Activated CD4-positive, alpha-beta T cell treated with anti-CD3 and anti-CD28 coated beads, Interleukin-2, amount 50 U/mL, for 4 hours (primary cell): ENCODE results near the gene GPT2.
A peak's percentile ranks its signal among the peaks of the same experiment; 100 is the strongest.

Experiments used
- DNase-seq, 2 experiments: peaks; one replicate each; pipeline ENCODE4 v3.0.0-alpha.2; 2020

The GPT2 gene

DNA sequence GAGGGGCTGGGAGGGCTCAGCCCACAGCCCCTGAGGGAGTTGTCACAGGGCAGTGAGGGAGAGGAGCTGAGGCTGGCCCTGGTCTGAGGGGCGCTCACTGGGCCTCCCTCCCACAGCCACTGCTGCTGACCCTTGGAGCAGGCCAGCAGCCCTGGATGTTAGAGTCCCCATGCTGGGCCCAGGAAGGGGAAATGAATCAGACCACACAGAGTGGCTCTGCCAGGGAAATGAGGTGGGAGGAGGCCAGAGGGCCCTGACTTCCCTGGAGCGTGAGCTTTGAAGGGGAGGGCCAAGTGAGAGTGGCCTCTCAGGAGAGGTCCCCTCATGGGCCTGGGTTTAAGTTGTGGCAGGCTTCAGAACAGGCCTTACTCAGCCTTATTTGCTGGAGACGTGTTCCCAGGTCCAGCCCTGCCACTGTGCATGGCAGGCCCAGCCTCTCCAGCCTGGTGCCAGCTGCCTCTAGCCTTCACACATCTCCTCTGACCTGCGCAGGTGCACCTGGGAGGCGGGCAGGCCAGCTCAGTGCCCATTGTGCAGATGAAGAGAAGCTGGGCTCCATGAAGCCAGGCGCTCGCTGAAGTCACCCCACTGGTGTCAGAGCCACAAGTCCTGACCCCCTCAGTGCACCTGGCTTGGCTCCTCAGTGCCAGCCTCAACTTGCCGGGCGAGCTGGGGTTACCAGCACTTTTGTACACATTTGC, 15.4 kb downstream of the GPT2 start:
- no peak for DNase-seq

DNA sequence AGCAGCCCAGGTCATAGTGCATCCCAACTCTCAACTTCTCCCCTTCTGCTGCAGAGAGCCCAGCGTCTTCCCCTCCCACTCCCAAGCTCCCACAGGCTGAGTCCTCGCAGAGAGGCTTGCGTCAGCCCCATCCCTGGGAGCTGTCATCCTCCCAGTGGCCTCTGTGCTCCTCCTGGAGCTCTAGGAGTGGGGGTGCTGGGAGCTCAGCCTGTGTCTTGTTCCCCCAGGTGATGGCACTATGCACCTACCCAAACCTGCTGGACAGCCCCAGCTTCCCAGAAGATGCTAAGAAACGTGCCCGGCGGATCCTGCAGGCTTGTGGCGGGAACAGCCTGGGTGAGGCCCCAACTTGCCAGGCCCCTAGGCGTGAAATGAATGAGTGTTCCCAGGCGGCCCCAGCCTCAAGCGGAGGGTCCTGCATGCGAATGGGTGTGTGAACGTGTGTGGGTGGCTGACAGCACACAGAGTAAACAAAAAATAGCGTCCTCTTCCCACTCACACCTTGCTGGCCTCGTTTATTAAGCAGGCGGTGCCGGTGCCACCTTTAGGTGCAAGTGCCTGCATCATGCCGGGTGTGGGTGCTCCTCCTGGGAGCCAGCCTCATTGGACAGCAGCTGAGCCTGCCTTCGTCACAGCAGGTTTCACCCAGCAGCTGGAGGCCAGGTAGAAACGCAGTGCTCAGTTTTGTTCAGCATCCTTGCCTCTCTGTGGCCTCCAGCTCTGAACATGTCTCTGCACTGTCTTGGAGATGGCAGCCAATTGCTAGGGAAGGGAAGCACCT, 16.5 kb downstream of the GPT2 start:
- DNase-seq, result no peak

DNA sequence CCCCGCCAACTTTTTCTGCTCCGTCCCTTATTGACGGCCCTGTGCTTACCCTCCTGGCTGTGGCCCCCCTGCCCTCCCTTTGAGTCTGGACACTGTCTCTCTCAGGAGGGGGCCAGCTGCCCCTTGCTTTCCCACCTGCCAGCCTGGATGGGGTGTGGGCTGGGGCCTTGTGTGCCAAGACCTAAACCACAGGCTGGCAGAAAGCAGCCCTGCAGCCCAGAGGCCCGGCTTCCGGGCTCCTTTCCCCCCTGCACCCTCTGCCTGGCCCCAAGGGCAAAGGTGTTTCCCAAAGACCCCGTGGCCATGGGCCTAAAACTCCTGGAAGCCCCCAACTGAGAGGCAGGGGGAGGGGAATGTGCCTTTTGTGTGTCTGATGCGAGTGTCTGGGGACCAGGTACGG, 17.5 kb downstream of the GPT2 start:
- DNase-seq, result no peak

DNA sequence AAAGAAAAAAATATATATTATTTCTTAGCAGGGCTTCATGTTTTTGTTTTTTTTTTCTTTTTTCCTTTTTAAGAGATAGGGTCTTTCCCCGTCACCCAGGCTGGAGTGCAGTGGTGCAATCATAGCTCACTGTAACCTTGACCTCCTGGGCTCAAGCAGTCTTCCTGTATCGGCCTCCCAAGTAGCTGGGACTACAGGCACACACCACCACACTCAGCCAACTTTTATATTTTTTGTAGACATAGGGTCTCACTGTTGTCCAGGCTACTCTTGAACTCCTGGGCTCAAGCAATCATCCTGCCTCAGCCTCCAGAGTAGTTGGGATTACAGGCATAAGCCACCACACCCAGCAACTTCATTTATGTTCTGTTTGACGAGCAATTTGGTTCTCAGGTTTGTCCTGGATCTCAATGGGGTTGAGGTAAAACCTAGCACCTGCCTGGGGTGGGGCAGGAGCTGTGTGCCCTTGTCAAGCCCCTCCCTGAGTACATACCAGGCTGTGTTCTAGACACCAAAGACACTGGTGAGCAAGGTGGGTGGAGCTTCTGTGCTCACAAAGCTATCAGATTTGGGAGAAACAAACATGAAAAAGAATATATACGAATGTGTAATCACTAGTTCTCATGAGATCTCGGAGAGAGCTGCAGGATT, 19.2 kb downstream of the GPT2 start:
- DNase-seq, result no peak

DNA sequence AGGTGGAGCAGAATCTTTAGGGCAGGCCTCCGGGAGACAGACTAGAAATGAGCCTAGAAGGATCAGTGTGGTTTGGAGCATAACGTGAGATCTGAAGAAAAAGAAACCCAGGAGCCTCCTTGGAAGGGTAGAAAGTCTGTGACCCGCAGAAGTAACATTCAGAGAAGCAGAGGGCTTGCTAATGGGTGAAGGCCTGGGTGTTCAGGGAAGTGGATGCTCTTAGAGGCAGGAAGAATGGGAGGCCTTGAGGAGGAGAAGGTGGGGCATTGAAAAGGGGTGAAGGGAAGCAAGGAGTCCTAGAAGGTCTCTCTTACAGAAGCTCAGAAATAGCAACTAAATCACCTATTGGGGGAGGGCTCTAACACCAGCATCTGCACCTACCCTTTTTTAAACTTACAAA, 20.3 kb downstream of the GPT2 start:
- no peak for DNase-seq

DNA sequence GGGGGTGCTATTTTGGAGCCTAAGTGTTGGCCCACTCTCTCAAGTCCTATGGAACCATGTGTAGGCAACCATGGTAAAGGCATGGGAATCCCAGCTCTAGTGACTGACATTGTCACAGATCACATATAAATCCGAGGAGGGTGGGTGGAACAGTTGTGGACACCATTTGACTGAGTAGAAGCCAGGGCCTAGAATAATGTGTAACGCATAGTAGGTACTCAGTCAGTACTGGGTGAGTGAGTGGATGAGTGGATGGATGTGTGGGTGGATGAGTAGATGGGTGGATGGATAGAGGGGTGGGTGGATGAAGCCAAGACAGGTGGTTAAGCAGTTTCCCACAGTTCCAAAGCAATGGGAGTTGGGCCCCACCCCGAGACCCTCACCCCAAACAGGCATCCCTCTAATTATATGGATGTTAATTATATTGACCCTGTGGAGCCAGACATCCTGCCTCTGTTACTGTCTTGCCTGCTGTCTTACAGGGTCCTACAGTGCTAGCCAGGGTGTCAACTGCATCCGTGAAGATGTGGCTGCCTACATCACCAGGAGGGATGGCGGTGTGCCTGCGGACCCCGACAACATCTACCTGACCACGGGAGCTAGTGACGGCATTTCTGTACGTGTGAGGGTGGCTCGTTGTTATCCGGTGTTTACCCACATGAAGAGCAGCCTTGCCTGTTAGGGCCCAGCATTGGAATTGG, 22.3 kb downstream of the GPT2 start:
- DNase-seq, result no peak

DNA sequence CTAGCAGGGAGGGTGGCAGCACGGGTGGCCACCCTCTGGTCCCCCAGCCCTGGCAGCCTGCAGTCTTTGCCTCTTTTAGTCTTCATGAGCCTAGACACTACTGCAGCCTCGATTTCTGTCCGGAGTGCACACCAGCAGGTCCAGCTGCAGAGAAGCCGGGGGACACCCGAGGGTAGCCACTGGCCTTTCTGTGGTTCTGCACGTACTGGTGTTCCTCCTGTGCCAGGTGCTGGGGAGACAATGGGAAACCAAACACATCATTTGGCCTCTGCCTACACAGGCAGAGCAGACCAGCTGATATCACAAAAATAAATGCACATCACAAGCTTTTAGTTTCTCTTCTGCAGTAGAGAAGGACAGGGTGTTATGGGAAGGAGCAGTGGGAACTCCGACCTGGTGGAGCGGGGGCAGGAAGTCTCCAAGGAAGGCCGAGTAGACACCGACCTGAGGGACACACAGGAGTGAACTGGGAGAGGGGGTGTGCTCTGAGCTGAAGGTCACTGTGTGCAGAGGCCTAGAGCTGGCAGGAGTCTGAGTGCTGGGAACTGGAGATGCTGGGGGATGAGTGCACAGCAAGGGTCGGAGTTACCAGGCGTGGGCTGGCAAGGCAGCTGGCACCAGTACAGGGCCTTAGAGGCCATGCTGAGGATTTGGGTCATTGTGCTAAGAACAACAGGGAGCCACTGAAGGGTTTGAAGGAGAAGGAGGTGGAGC, 23.1 kb downstream of the GPT2 start:
- no peak for DNase-seq

DNA sequence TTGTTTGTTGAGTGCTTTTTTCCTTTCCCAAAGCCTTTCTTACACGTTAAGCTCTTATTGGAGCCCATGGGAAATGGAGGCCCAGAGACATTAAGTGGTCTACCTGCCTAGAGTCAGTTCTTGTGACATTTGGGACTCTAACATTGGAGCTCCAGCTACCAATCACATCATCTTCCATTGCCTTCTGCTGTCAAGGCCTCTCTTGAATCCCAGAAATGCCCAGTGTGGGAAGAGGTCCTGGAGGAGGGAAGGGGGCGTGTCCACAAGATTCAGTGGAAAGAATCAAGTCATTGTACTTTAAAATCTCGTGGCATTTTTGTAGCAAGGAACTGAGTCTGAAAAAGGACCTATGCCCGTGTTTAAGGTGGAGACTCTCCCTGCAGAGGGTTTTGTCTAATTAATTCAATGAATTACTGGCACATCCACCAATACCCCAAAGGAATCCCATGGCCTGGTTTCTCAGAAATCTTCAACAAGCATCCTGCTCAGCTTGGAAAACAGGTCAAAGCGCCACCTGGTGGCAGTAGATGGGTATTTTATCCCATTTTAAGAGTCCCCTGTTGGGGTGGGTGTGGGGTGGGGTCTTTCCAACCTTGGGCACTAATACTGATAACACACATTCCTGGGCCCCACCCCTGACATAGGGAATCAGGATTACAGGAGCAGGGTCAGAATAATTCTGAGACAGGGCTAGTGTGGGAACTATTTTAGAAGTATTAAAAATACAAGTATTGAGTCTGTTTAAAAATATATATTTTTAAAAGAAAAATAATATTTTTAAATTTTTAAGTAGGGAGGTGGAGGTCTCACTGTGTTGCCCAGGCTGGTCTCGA, 24.6 kb downstream of the GPT2 start:
- DNase-seq, result peak; percentile 51 to 55

DNA sequence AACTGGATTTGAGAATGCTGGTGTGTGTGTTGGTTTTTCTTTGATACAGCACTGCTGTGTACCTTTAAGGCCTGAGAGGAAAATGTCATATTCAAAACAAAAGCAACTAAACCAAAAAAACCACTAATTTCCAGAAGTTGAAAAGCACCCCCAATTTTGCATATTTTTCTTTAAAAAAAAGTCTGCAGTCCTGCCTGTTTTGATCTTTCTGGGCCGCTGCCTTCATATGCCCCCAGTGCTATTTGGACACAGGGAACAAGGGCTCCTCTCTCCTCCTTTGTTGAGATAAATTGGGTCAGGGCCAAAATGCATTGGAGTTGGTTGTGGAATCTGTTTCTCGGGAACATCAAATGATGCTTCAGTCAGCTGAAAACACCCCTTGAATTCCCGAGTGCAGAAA, 26.9 kb downstream of the GPT2 start:
- DNase-seq, result no peak

DNA sequence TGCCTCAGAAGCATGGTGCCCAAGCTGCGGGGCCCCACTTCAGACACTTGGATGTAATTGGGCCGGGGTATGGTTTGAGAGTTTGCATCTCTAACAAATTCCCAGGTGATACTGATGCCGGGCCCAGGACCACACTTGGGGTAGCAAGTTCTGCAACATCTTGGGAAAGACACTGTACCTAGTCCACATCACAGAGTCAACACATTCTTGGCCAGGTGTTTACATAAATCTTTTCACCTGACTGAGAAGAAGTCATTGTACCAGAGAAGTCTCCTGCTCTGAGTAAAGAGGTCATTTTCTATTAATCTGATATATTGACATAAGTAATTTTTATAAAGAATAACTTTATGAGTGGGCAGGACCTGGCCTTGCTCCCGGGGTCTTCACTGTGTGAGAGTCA, 27.5 kb downstream of the GPT2 start:
- no peak for DNase-seq

DNA sequence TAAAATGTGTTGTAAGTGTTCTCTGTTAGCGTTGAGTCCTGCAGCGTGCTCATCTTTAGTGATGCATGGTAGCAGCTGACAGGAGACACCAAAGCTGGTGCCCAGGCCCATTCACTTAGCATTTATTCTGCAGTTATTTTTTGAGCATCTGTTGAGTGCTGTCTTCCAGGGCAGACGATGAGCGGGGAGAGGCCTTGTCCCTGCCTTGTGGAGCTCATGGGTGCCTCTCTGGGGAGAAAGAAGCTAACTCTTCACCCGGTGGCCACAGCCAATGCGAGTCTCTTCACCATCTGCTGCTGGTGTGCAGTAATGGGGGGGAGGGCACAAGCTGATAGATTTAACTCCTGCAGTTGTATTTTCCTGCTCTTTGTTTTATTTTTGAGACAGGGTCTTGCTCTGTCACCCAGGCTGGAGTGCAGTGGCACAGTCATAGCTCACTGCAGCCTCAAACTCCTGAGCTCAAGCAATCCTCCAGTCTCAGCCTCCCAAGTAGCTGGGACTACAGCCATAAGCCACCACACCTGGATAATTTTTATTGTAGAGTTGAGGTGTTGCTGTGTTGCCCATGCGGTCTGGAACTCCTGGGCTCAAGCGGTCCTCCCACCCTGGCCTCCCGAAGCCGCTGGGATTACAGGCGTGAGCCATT, 30.5 kb downstream of the GPT2 start:
- no peak for DNase-seq

DNA sequence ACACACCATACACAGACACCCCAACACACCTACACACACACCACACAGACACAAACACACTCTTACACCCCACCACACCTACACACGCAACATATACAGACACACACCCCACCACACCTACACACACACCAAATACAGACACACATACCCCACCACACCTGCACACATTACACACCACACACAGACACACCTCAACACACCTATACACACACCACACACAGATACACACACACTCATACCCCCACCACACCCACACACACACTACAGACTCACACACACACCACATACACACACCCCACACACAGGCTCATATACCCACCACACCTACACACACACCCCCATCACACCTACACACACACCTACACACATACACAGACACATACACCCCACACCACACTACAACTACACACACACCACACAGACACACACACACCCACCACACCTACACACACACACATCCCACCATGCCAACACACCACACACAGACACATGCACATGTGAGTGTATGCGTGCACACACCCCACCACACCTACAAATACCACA, 31.4 kb downstream of the GPT2 start:
- no peak for DNase-seq

DNA sequence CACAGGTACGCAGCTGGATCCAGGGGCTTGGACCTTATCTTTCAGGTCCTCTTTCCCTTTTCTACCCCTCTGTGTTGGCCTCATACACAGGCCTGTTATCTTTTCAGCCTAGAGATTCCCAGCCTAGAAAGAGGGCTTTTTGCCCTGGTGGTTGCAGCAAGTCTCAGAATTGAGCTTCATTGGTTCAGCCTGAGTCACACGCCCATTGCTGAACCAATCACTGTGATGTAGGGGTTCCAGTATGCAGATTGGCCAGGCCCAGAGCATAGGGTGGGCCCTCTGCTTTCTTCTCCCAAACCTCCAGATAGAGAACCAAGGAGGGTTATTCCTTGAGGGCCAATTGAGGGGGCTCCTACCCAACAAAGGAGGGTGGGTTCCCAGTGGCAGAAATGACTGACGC, 32.8 kb downstream of the GPT2 start:
- DNase-seq, result no peak

DNA sequence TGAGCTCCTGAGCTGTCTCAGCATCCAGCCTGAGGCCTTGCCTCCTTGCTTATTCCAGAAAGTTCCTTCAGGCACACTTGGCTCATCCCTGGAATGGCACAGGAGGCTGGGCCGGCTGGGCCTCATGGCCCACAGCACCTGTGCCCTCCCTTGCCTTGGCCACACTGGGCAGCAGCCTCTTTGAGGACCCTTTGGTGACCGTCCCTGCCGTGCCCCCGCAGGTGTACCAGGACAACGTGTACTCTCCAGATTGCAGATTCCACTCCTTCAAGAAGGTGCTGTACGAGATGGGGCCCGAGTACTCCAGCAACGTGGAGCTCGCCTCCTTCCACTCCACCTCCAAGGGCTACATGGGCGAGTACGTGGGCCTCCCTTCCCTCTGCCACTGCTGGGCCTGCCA, 34.2 kb downstream of the GPT2 start:
- no peak for DNase-seq

DNA sequence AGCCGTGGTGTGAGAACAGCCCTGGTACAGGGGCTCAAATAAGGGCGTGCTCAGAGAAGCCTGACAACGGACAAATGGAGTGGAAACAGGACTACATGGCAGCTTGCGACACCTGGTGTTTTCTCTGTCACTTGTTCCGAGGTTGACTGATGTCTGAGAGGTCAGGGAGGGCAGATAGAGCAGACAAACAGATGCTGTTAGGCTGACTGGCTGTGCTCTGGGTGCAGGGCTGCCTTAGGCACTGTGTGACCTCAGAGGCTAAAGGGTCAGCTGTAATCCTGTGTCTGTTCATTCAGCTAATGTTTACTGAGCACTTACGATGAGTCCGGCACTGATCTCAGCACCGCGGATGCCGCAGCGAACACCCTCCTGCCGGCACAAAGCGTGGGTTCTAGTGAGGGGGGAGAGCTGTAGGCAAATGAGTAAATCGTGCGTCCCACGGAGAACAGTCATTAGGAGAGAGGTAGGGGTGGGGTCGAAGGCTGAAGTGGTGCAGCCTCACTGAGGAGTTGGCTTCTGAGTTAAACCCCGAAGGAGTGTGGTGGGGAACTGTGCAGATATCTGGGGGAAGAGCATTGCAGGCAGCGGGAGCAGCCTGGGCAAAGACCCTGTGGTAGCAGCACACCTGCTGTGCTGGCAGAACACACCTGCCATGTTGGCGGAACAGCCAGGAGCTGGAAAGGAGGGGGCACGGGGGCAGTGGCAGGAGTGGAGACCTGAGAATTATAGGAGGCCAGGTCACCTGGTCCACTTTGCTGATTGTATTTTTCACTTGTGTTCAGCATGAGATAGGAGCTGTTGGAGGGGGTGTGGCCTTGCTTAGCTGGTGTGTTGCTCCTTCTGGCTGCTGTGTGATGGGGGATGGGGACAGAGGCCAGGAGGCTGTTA, 35.0 kb downstream of the GPT2 start:
- no peak for DNase-seq

DNA sequence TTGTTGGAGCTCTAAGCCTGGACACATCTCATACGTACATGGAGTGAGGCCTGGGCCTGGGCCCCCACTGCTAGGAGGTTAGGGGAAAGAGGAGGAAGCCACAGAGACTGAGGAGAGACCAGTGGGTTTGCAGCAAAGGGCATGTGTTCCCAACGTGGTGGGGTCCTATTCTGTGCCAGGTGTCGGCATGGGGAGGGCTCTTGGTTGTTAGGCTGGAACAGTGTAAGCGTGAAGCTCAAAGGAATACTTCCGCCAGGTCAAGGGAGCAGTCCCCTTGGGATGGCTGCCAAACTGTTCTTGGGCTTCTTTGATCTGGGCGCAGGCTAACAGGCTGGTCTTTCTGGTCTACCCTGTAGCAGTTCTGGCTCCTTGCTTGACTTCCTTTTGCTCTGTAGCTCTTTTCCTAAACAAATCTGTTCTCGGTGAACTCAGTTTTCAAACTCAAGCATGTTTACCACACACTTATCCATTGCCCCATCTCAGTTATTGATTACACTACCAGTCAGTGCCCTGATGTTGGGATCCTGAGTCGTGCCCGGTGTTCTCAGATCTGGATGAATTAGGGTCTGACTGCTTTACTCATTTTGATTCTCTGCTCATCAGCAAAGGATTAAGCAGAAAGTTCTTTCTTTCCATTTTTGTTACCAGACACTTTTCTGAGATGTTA, 36.4 kb downstream of the GPT2 start:
- no peak for DNase-seq

DNA sequence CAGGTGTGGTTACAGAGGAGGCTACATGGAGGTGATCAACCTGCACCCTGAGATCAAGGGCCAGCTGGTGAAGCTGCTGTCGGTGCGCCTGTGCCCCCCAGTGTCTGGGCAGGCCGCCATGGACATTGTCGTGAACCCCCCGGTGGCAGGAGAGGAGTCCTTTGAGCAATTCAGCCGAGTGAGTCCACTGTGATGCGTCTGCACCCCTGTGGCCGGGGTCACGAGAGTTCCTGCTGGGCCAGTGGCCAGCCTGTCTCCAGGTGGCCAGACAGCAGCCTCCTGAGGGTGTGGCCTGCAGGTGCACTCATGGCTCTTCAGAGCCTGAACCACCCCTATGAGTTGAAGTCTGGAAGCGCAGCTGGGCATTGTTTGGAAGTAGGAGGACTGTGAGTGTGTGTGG, 38.1 kb downstream of the GPT2 start:
- DNase-seq, result no peak

DNA sequence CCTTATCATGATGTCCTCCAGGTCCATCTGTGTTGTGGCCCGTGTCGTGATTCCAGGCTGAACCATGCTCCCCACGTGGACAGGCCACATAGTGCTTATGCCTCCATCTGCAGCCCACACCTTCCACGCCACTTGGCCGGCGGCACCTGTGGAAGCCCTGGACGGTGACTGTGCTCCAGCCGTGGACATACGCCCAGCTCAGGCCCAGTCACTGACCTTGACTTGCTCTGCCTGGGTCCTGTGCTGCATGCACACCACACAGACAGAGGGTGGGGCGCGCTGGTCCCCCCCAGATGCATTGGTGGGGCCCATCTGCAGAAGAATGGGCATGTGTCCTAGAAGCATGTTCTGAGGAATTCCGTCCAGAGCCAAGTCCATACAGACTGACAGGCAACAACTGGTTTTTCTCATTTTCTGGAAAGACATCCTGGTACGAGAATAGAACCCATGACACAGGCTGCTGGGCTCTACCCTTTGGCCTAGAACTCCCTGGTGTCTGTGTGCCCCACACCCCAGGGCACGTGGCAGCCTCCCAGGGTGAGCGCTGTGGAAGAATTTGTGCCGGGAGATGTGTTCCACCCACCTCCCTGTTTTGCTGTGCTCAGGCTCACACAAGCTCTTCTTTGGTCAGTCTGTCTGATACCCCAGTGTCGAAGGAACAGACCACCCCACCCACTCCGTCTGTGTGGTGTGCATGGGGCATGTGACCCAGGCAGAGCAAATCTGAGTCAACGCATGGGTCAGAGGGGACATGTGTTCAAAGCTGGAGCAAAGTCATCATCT, 39.5 kb downstream of the GPT2 start:
- no peak for DNase-seq

DNA sequence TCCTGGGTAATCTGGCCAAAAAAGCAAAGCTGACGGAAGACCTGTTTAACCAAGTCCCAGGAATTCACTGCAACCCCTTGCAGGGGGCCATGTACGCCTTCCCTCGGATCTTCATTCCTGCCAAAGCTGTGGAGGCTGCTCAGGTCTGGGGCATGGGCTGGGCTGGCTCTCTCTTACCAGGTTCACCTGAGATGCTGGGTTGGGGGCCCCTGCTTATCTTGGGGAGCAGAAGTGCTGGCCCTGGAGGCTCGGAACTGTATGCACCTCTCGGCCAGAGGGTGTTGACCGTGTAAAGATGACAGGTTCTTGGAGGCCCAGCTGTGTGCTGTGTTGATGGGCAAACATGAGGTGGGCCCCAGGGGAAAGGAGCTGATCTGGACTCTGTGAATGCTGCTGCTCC, 40.2 kb downstream of the GPT2 start:
- DNase-seq, result no peak
